H1 (cell line): Measurements from ENCODE around the gene ALG1. TPM values are rescaled to one million over a fixed set of nuclear protein-coding genes. Genes with fewer than 3 reads are reported as not detected.

Experiments used
- CTCF ChIA-PET: fragments of 300-600 bp; sonication (Branson Sonifier 250); formaldehyde crosslinking; loops from one replicate; lab custom pipeline; 2021; ENCODE audit not compliant: partially characterized antibody; lab: Charles Lee
- POLR2A ChIA-PET: fragments of 300-600 bp; sonication (Branson Sonifier 250); formaldehyde crosslinking; loops from one replicate; lab custom pipeline; 2021; ENCODE audit warnings: inconsistent platforms; ENCODE audit not compliant: partially characterized antibody; lab: Charles Lee
- DNase-seq, 2 experiments: peaks; one replicate each; pipeline versions ENCODE4 v3.0.0 to v3.0.0-alpha.2; 2010 to 2022; ENCODE audit warnings: low spot score in 2 of 2, low read depth in 1 of 2, mixed read lengths in 1 of 2
- FAIRE-seq: peaks from 2 replicates; lab custom pipeline; 2011; peaks lifted over from hg19 to GRCh38; lab: Jason Lieb, UNC
- H2AFZ ChIP-seq: 2 replicates; pipeline ENCODE4 v1.8.1; 2012; ENCODE audit warnings: low read length, inconsistent platforms
- H2AK5ac ChIP-seq: 2 replicates; pipeline ENCODE4 v1.6.1; 2013; ENCODE audit warnings: low read depth, low read length
- H2BK120ac ChIP-seq: replicated peaks from 2 replicates; pipeline ENCODE3; 2013; ENCODE audit warnings: low read depth, low read length, inconsistent platforms
- H2BK12ac ChIP-seq: 2 replicates; pipeline ENCODE4 v1.6.1; 2013; ENCODE audit warnings: low read depth, low read length
- H2BK15ac ChIP-seq: 2 replicates; pipeline ENCODE4 v1.6.1; 2013; ENCODE audit warnings: low read length
- H2BK20ac ChIP-seq: 2 replicates; pipeline ENCODE4 v1.6.1; 2013; ENCODE audit warnings: low read length
- H2BK5ac ChIP-seq: 2 replicates; pipeline ENCODE4 v1.6.1; 2013; ENCODE audit warnings: low read depth, low read length
- H3K14ac ChIP-seq: 2 replicates; pipeline ENCODE4 v1.6.1; 2013; ENCODE audit warnings: inconsistent platforms; ENCODE audit not compliant: insufficient read length
- H3K18ac ChIP-seq: 2 replicates; pipeline ENCODE4 v1.6.1; 2013; ENCODE audit warnings: low read length; ENCODE audit errors: extremely low read depth
- H3K23ac ChIP-seq: 2 replicates; pipeline ENCODE4 v1.6.1; 2013; ENCODE audit warnings: inconsistent platforms; ENCODE audit not compliant: insufficient read length
- H3K23me2 ChIP-seq: 2 replicates; pipeline ENCODE4 v1.6.1; 2013; ENCODE audit warnings: low read depth, low read length
- H3K27ac ChIP-seq: 2 replicates; pipeline ENCODE4 v1.6.1; 2011; ENCODE audit warnings: low read depth, low read length, inconsistent platforms
- H3K27me3 ChIP-seq, 4 experiments: replicated peaks in 1 of 4; 1 replicate in 1 of 4; 2 replicates in 3 of 4; pipeline versions ENCODE4 v1.6.1 to v1.8.1; 2011 to 2013; ENCODE audit warnings: low read length in 3 of 4, mild to moderate bottlenecking in 3 of 4, inconsistent platforms in 2 of 4, mixed read lengths in 2 of 4, moderate library complexity in 1 of 4; ENCODE audit not compliant: control insufficient read depth in 3 of 4, insufficient read depth in 3 of 4; ENCODE audit errors: extremely low read depth in 1 of 4
- H3K36me3 ChIP-seq, 4 experiments: 2 replicates each; pipeline versions ENCODE4 v1.6.1 to v1.8.1; 2011 to 2013; ENCODE audit warnings: mild to moderate bottlenecking in 4 of 4, low read length in 3 of 4, moderate library complexity in 2 of 4, control low read depth in 1 of 4, inconsistent platforms in 1 of 4; ENCODE audit not compliant: insufficient read depth in 4 of 4, control insufficient read depth in 2 of 4
- H3K4ac ChIP-seq: replicated peaks from 2 replicates; pipeline ENCODE3; 2013; ENCODE audit warnings: low read length, low read depth, mixed read lengths, inconsistent platforms; ENCODE audit not compliant: insufficient read length
- H3K4me1 ChIP-seq, 4 experiments: replicated peaks in 1 of 4; 1 replicate in 1 of 4; 2 replicates in 3 of 4; pipeline versions ENCODE4 v1.6.1 to v1.8.1; 2011 to 2013; ENCODE audit warnings: low read length in 3 of 4, inconsistent platforms in 2 of 4, mixed read lengths in 1 of 4; ENCODE audit not compliant: insufficient read depth in 4 of 4, control insufficient read depth in 3 of 4
- H3K4me2 ChIP-seq, 2 experiments: 2 replicates each; pipeline versions ENCODE4 v1.6.1 to v1.8.1; 2011 to 2013; ENCODE audit warnings: low read depth in 2 of 2, low read length in 2 of 2, control low read depth in 1 of 2, inconsistent platforms in 1 of 2, mild to moderate bottlenecking in 1 of 2; ENCODE audit not compliant: insufficient read depth in 1 of 2
- H3K4me3 ChIP-seq, 4 experiments: fragments of 200-600, 300-600 bp in 1 of 4; sonication (generic), shearing (Covaris generic), sonication (Bioruptor Twin) in 1 of 4; 2 replicates each; pipeline versions ENCODE4 v1.5.1 to v1.8.1; 2011 to 2016; ENCODE audit warnings: low read length in 4 of 4, low read depth in 3 of 4, control low read depth in 2 of 4, inconsistent platforms in 2 of 4, mild to moderate bottlenecking in 2 of 4, mixed read lengths in 1 of 4, moderate library complexity in 1 of 4; ENCODE audit not compliant: insufficient read depth in 2 of 4; ENCODE audit errors: extremely low read depth in 1 of 4
- H3K56ac ChIP-seq: replicated peaks from 2 replicates; pipeline ENCODE3; 2013; ENCODE audit warnings: low read depth, mild to moderate bottlenecking, mixed read lengths, low read length, inconsistent platforms; ENCODE audit not compliant: insufficient read length
- H3K79me1 ChIP-seq: 2 replicates; pipeline ENCODE4 v1.6.1; 2013; ENCODE audit warnings: low read depth, low read length, control low read depth
- H3K79me2 ChIP-seq, 2 experiments: 2 replicates each; pipeline versions ENCODE4 v1.6.1 to v1.8.1; 2012 to 2013; ENCODE audit warnings: low read length in 2 of 2, mild to moderate bottlenecking in 2 of 2, inconsistent platforms in 1 of 2; ENCODE audit not compliant: insufficient read depth in 2 of 2, control insufficient read depth in 1 of 2
- H3K9ac ChIP-seq, 4 experiments: replicated peaks in 1 of 4; 1 replicate in 1 of 4; 2 replicates in 3 of 4; pipeline versions ENCODE4 v1.6.1 to v1.8.1; 2011 to 2013; ENCODE audit warnings: low read depth in 3 of 4, low read length in 3 of 4, control low read depth in 2 of 4, mild to moderate bottlenecking in 2 of 4, moderate library complexity in 2 of 4, inconsistent platforms in 1 of 4; ENCODE audit errors: extremely low read depth in 1 of 4
- H3K9me3 ChIP-seq, 2 experiments: 2 replicates each; pipeline versions ENCODE4 v1.6.1 to v1.8.1; 2012 to 2013; ENCODE audit warnings: mild to moderate bottlenecking in 2 of 2, moderate library complexity in 2 of 2, control low read depth in 1 of 2, inconsistent platforms in 1 of 2, low read depth in 1 of 2, low read length in 1 of 2, mixed read lengths in 1 of 2; ENCODE audit not compliant: insufficient read depth in 2 of 2
- H4K20me1 ChIP-seq, 2 experiments: replicated peaks in 1 of 2; 2 replicates each; pipeline versions ENCODE3 to v1.8.1; 2011 to 2013; ENCODE audit warnings: inconsistent platforms in 2 of 2, low read length in 2 of 2, mild to moderate bottlenecking in 1 of 2; ENCODE audit not compliant: insufficient read depth in 2 of 2, control insufficient read depth in 1 of 2
- H4K5ac ChIP-seq: 2 replicates; pipeline ENCODE4 v1.6.1; 2013; ENCODE audit warnings: low read length, low read depth, mixed read lengths, inconsistent platforms; ENCODE audit not compliant: insufficient read length
- H4K8ac ChIP-seq: 2 replicates; pipeline ENCODE4 v1.8.0; 2013; ENCODE audit warnings: mild to moderate bottlenecking, moderate library complexity, low read length, inconsistent platforms; ENCODE audit not compliant: insufficient read depth; ENCODE audit errors: extremely low read depth
- H4K91ac ChIP-seq: replicated peaks from 2 replicates; pipeline ENCODE3; 2013; ENCODE audit warnings: low read length, mixed read lengths, inconsistent platforms; ENCODE audit not compliant: insufficient read length
- CHD2 ChIP-seq: IDR thresholded peaks from 2 replicates; pipeline ENCODE4 v1.6.1; 2012; ENCODE audit warnings: low read length, improper control_type of control experiment
- CREB1 ChIP-seq: IDR thresholded peaks from 2 replicates; pipeline ENCODE4 v1.6.1; 2012; ENCODE audit warnings: inconsistent platforms
- EP300 ChIP-seq, 2 experiments: IDR thresholded peaks; 1 replicate in 1 of 2; 2 replicates in 1 of 2; pipeline ENCODE4 v1.6.1; 2011 to 2012; ENCODE audit warnings: low read depth in 2 of 2, low read length in 2 of 2, mild to moderate bottlenecking in 2 of 2, borderline replicate concordance in 1 of 2, inconsistent platforms in 1 of 2, moderate library complexity in 1 of 2
- GABPA ChIP-seq: IDR thresholded peaks from 2 replicates; pipeline ENCODE4 v1.6.1; 2011; ENCODE audit warnings: mild to moderate bottlenecking, low read length, moderate library complexity, borderline replicate concordance; ENCODE audit not compliant: insufficient read depth
- MAX ChIP-seq: IDR thresholded peaks from 2 replicates; pipeline ENCODE4 v1.6.1; 2012; ENCODE audit warnings: inconsistent platforms
- NANOG ChIP-seq: IDR thresholded peaks from 2 replicates; pipeline ENCODE4 v1.6.1; 2011; ENCODE audit warnings: low read length, low read depth, mild to moderate bottlenecking, inconsistent platforms; ENCODE audit not compliant: insufficient read depth, poor library complexity, severe bottlenecking
- NRF1 ChIP-seq: IDR thresholded peaks from 2 replicates; pipeline ENCODE4 v1.6.1; 2011; ENCODE audit warnings: mild to moderate bottlenecking, low read depth, low read length, improper control_type of control experiment
- SIN3A ChIP-seq, 2 experiments: IDR thresholded peaks in 1 of 2; conservative IDR thresholded peaks in 1 of 2; 2 replicates each; pipeline ENCODE4 v1.6.1; 2011 to 2012; ENCODE audit warnings: low read length in 2 of 2, improper control_type of control experiment in 1 of 2, low read depth in 1 of 2, mild to moderate bottlenecking in 1 of 2
- TAF1 ChIP-seq: IDR thresholded peaks from 2 replicates; pipeline ENCODE4 v1.6.1; 2011; ENCODE audit warnings: mild to moderate bottlenecking, low read depth, low read length
- TEAD4 ChIP-seq: IDR thresholded peaks from 2 replicates; pipeline ENCODE4 v1.6.1; 2012; ENCODE audit warnings: low read depth, low read length, inconsistent platforms, mixed read lengths
- WGBS, 2 experiments: shearing (Covaris generic) in 1 of 2; methylation state at CpG; one replicate each; pipeline versions ENCODE4 v1.1.6 to v1.1.7; 2013 to 2015; ENCODE audit warnings: low lambda C conversion rate in 2 of 2, mixed read lengths in 2 of 2, inconsistent platforms in 1 of 2, low coverage in 1 of 2, missing lambda C conversion rate in 1 of 2; ENCODE audit not compliant: insufficient replicate concordance in 2 of 2, insufficient coverage in 1 of 2, insufficient read length in 1 of 2; ENCODE audit errors: extremely low coverage in 1 of 2, missing lambda C conversion rate in 1 of 2; 5-methylcytosine and 5-hydroxymethylcytosine counted together
- polyA plus RNA-seq, 7 experiments: library from polyadenylated mRNA; depleted of rRNA in 3 of 7; stranded (reverse) in 5 of 7; unstranded in 2 of 7; fragments of >200 nt in 5 of 7; fragments of 200-250 nt in 2 of 7; gene quantifications; 1 replicate in 5 of 7; 2 replicates in 1 of 7; 4 replicates in 1 of 7; pipeline versions ENCODE4 v1.2.1 to v1.2.3, GENCODE V29; 2011 to 2013; ENCODE audit warnings: missing spikeins in 2 of 7, mixed read lengths in 2 of 7
- total RNA-seq: library from RNA; stranded (reverse); fragmentation: NEBNext Ultra II Directional; extraction: Animal tissue kit (Norgen Biotek cat#: 25700); gene quantifications from 2 replicates; pipeline ENCODE4 v1.2.1, GENCODE V29; 2021

ALG1 gene
- total and polyA plus RNA-seq, 2 of the 8 experiments (the other 6 are each of a cell fraction or from before 2014, with no cell fraction given) = 34.8 to 46.5 TPM

- Histone ChIP-seq H2BK15ac (no peak within 1 kb of the TSS), H2BK120ac (no peak within 1 kb of the TSS), H3K27ac (no peak within 1 kb of the TSS; the same call in 1 of the 2 replicates), H3K18ac (no peak within 1 kb of the TSS), H2BK20ac (no peak within 1 kb of the TSS), H3K23me2 (peaks cover 12% of the 10 kb centered on the region), H4K5ac (peak within 1 kb of the TSS; percentile 25), H3K79me2 (no peaks in the 10 kb centered on the region), H2AFZ (peak within 1 kb of the TSS; percentile 54), H4K8ac (peak within 1 kb of the TSS; percentile 100), H3K36me3 (no peaks in the 10 kb centered on the region), H3K79me1 (no peaks in the 10 kb centered on the region), H3K4me3 (peak within 1 kb of the TSS; percentile 67 to 84 (median 80)), H3K9ac (peak within 1 kb of the TSS; percentile 63 to 70 (median 66)), H2BK12ac (0 out of 2 replicates have a peak within 1 kb of the TSS, but pooled peaks have one; percentile 29), H3K4ac (no peak within 1 kb of the TSS), H3K14ac (no peak within 1 kb of the TSS), H3K4me1 (peaks cover 2 to 11% (median 8%) of the 10 kb centered on the region in 4 experiments), H3K27me3 (peaks cover 0 to 6% (median 5%) of the 10 kb centered on the region in 4 experiments; a peak in 3 of 7 replicates), H2BK5ac (no peak within 1 kb of the TSS), H3K23ac (no peak within 1 kb of the TSS), H3K56ac (no peak within 1 kb of the TSS), H3K9me3 (no peaks in the 10 kb centered on the region), H4K91ac (no peak within 1 kb of the TSS), H4K20me1 (no peaks in the 10 kb centered on the region), H2AK5ac (no peak within 1 kb of the TSS), H3K4me2 (peak within 1 kb of the TSS; percentile 69 to 84)
- WGBS, 2 experiments = 3% methylated on average over 40 of the region's 104 CpGs; no CpG with 5 or more reads in 1 of the 2 experiments
- FAIRE-seq = peak; percentile 32
- ChIA-PET CTCF (interaction anchor here (0.8 to 4.1 kb wide), 6 partner anchors 9 to 304 kb away, joined by 3 to 25 read pairs (median 3); no protein-coding TSS in a partner anchor), POLR2A (interaction anchor here (0.8 to 2.0 kb wide), 6 partner anchors 9 to 65 kb away, joined by 3 to 7 read pairs (median 3); no protein-coding TSS in a partner anchor)
- peak; percentile 54 to 92 for DNase-seq
- TF ChIP-seq TEAD4 = no peak
- TF ChIP-seq EP300 (IDR thresholded peaks at IDR 0.05; ENCODE audit: borderline replicate concordance in 1 of 2, low read depth in 2 of 2, low read length in 2 of 2) = peak in 1 of 2 experiments; percentile 86; a peak in 2 of 3 replicates
- no peak for TF ChIP-seq NRF1
- TF ChIP-seq NANOG = peak; percentile 79
- peak; percentile 66 for TF ChIP-seq MAX
- TF ChIP-seq SIN3A (conservative IDR thresholded peaks at IDR 0.05 in 1 of 2, IDR thresholded peaks at IDR 0.05 in 1 of 2; ENCODE audit: low read depth in 1 of 2, low read length in 2 of 2) = peak; percentile 99
- 0 out of 2 replicates have a peak, but pooled peaks have one; percentile 24 for TF ChIP-seq GABPA
- TF ChIP-seq TAF1 = peak; percentile 96
- TF ChIP-seq CREB1 = peak; percentile 38
- no peak for TF ChIP-seq CHD2
Observed at GRCh38 chr16:5033256-5034166, 38.1 kb upstream of the ALG1 start, which contains the start of gene NAGPA. TSS of gene NAGPA (minus strand) at chr16:5033935. CDS start at chr16:5033914, 21 bp downstream.
